Measurements from ENCODE around the gene KIAA0040. TPM values are rescaled to one million over a fixed set of nuclear protein-coding genes. Genes with fewer than 3 reads are reported as not detected.

The KIAA0040 gene
- total and polyA plus RNA-seq, 9 donors = 9.1 to 15.7 (median 14.0) TPM

DNA sequence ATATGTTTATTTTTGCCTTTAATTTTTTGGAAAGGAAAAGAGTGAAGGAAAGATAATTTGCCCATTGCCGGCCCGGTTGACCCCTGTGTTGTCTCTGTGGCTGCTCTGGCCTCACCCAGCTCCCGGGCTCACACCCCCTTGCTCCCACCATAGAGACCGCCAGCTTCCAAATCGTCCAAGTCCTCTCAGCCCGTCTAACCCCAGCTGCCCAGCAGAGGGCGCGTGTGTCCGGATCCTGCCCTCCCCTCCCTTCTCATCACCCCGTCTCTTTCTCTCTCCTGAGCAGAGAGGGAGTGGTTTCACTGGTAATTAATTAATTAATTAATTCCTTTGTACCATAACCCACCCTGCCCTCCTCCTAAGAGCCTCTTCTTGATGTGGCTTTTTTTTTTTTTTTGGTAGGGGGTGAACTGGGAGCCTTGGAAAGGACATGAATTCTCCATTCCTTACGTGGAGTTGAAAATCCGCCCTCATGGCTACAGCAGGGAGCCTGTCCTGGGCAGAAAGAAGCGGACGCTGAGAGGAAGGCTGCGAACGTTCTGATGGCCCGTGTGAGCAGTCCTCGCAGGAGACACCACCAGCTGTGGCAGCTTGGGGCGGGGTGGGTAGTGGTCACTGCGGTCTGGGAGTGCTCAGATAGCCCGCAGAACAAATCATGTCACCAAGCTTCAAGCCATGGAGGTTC lies 45.9 kb downstream of the KIAA0040 start:
- no peak overlapping the region for H3K4me3 ChIP-seq (ENCODE audit: low read length)
- H3K36me3 ChIP-seq (ENCODE audit: control insufficient read depth, insufficient read depth, low read length) = no peaks in the 10 kb centered on the region
- 23% methylated on average over 10 of the region's 21 CpGs for WGBS (ENCODE audit: insufficient coverage)
- peaks cover 3% of the 10 kb centered on the region for H3K4me1 ChIP-seq (ENCODE audit: control insufficient read depth, insufficient read depth, low read length)
- no peak overlapping the region for H3K27ac ChIP-seq (ENCODE audit: low read length)
- peaks cover 4% of the 10 kb centered on the region for H3K27me3 ChIP-seq (ENCODE audit: control insufficient read depth, insufficient read depth, low read length)
- no peaks in the 10 kb centered on the region for H3K9me3 ChIP-seq (replicated peaks; ENCODE audit: control insufficient read depth, low read depth, low read length)
- peak; percentile 63 for DNase-seq

- H3K27ac ChIP-seq (ENCODE audit: low read length) = no peak overlapping the region
- peaks cover 3% of the 10 kb centered on the region for H3K4me1 ChIP-seq (ENCODE audit: control insufficient read depth, insufficient read depth, low read length)
- no peak for DNase-seq
- WGBS (ENCODE audit: insufficient coverage) = no CpG with 5 or more reads among the region's 7 CpGs
- H3K4me3 ChIP-seq (ENCODE audit: low read length) = no peak overlapping the region
- no peaks in the 10 kb centered on the region for H3K9me3 ChIP-seq (replicated peaks; ENCODE audit: control insufficient read depth, low read depth, low read length)
- no peaks in the 10 kb centered on the region for H3K36me3 ChIP-seq (ENCODE audit: control insufficient read depth, insufficient read depth, low read length)
- peaks cover 4% of the 10 kb centered on the region for H3K27me3 ChIP-seq (ENCODE audit: control insufficient read depth, insufficient read depth, low read length)
Measured at GRCh38 chr1:175145899-175146528, 46.6 kb downstream of the KIAA0040 start.

GRCh38 chr1:175138579-175138978 lies 54.0 kb downstream of the KIAA0040 start:
- H3K4me1 ChIP-seq (ENCODE audit: control insufficient read depth, insufficient read depth, low read length) = no peaks in the 10 kb centered on the region
- H3K27ac ChIP-seq (ENCODE audit: low read length) = no peak overlapping the region
- H3K27me3 ChIP-seq (ENCODE audit: control insufficient read depth, insufficient read depth, low read length) = no peaks in the 10 kb centered on the region
- 67% methylated on average over 1 of the region's 2 CpGs for WGBS (ENCODE audit: insufficient coverage)
- no peaks in the 10 kb centered on the region for H3K36me3 ChIP-seq (ENCODE audit: control insufficient read depth, insufficient read depth, low read length)
- H3K4me3 ChIP-seq (ENCODE audit: low read length) = no peak overlapping the region
- DNase-seq = no peak
- no peaks in the 10 kb centered on the region for H3K9me3 ChIP-seq (replicated peaks; ENCODE audit: control insufficient read depth, low read depth, low read length)

DNA sequence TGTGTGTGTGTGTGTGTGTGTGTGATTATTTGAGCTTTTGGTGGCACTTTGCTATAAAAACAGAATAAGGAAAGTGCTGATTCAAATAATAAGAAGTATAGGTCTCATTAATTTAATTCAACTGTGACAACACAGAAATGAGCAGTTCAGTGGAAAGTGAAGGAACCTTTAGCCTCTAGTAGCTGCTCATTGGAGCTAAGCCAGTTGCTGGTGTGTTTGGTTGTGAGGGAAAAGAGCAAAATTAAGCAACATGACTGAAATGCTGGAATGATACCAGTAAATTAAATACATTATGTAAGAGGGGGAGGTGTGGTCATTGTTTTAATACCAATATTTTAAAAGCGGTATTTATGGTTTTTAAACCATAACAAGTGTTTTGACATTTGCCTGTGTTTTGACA lies 55.2 kb downstream of the KIAA0040 start:
- WGBS (ENCODE audit: insufficient coverage) = no CpG with 5 or more reads among the region's 1 CpG
- Histone ChIP-seq H3K4me1 (ENCODE audit: control insufficient read depth, insufficient read depth, low read length) (no peaks in the 10 kb centered on the region), H3K27ac (ENCODE audit: low read length) (no peak overlapping the region), H3K27me3 (ENCODE audit: control insufficient read depth, insufficient read depth, low read length) (no peaks in the 10 kb centered on the region), H3K9me3 (replicated peaks; ENCODE audit: control insufficient read depth, low read depth, low read length) (no peaks in the 10 kb centered on the region), H3K4me3 (ENCODE audit: low read length) (no peak overlapping the region), H3K36me3 (ENCODE audit: control insufficient read depth, insufficient read depth, low read length) (no peaks in the 10 kb centered on the region)
- DNase-seq = no peak

- WGBS (ENCODE audit: insufficient coverage) = 80% methylated on average over 1 of the region's 3 CpGs
- H3K36me3 ChIP-seq (ENCODE audit: control insufficient read depth, insufficient read depth, low read length) = no peaks in the 10 kb centered on the region
- H3K27me3 ChIP-seq (ENCODE audit: control insufficient read depth, insufficient read depth, low read length) = no peaks in the 10 kb centered on the region
- no peak for DNase-seq
- no peak overlapping the region for H3K4me3 ChIP-seq (ENCODE audit: low read length)
- no peaks in the 10 kb centered on the region for H3K9me3 ChIP-seq (replicated peaks; ENCODE audit: control insufficient read depth, low read depth, low read length)
- no peaks in the 10 kb centered on the region for H3K4me1 ChIP-seq (ENCODE audit: control insufficient read depth, insufficient read depth, low read length)
- H3K27ac ChIP-seq (ENCODE audit: low read length) = no peak overlapping the region
Measured at GRCh38 chr1:175136246-175136645, 56.3 kb downstream of the KIAA0040 start.

- Histone ChIP-seq H3K4me1 (ENCODE audit: control insufficient read depth, insufficient read depth, low read length) (peaks cover 6% of the 10 kb centered on the region), H3K27me3 (ENCODE audit: control insufficient read depth, insufficient read depth, low read length) (no peaks in the 10 kb centered on the region), H3K36me3 (ENCODE audit: control insufficient read depth, insufficient read depth, low read length) (no peaks in the 10 kb centered on the region), H3K27ac (ENCODE audit: low read length) (no peak overlapping the region), H3K4me3 (ENCODE audit: low read length) (no peak overlapping the region), H3K9me3 (replicated peaks; ENCODE audit: control insufficient read depth, low read depth, low read length) (no peaks in the 10 kb centered on the region)
- DNase-seq = no peak
- WGBS (ENCODE audit: insufficient coverage) = 87% methylated on average over 1 of the region's 1 CpG
Measured at GRCh38 chr1:175134500-175134899, 58.1 kb downstream of the KIAA0040 start.

GRCh38 chr1:175133673-175134435 lies 58.7 kb downstream of the KIAA0040 start:
- Histone ChIP-seq H3K27ac (ENCODE audit: low read length) (no peak overlapping the region), H3K27me3 (ENCODE audit: control insufficient read depth, insufficient read depth, low read length) (no peaks in the 10 kb centered on the region), H3K9me3 (replicated peaks; ENCODE audit: control insufficient read depth, low read depth, low read length) (no peaks in the 10 kb centered on the region), H3K4me3 (ENCODE audit: low read length) (no peak overlapping the region), H3K36me3 (ENCODE audit: control insufficient read depth, insufficient read depth, low read length) (no peaks in the 10 kb centered on the region), H3K4me1 (ENCODE audit: control insufficient read depth, insufficient read depth, low read length) (peaks cover 8% of the 10 kb centered on the region)
- WGBS (ENCODE audit: insufficient coverage) = 97% methylated on average over 3 of the region's 6 CpGs
- DNase-seq = no peak

DNA sequence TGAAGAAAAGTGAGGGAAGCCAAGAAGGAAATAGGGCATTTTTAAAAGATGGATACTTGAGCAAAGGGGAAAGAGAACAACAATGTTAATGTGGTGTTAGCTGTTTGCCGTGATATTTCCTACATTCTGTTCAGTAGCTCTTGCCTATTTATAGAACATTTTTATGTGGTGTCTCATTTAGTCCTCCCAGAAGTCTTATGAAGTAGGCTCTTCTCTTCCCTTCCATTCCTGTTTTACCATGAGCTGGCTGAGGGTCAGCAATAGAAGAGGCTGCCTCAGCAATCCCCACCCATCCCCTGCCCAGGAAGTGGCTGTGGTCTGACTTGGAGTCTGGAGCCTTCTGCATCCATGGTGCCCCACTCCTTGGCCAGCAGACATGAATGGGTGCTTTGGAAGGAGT lies 60.1 kb downstream of the KIAA0040 start:
- H3K4me1 ChIP-seq (ENCODE audit: control insufficient read depth, insufficient read depth, low read length) = peaks cover 11% of the 10 kb centered on the region
- no peaks in the 10 kb centered on the region for H3K36me3 ChIP-seq (ENCODE audit: control insufficient read depth, insufficient read depth, low read length)
- H3K27me3 ChIP-seq (ENCODE audit: control insufficient read depth, insufficient read depth, low read length) = no peaks in the 10 kb centered on the region
- no peak overlapping the region for H3K4me3 ChIP-seq (ENCODE audit: low read length)
- no CpG with 5 or more reads among the region's 1 CpG for WGBS (ENCODE audit: insufficient coverage)
- H3K9me3 ChIP-seq (replicated peaks; ENCODE audit: control insufficient read depth, low read depth, low read length) = no peaks in the 10 kb centered on the region
- H3K27ac ChIP-seq (ENCODE audit: low read length) = no peak overlapping the region
- DNase-seq = no peak

- WGBS (ENCODE audit: insufficient coverage) = no CpG with 5 or more reads among the region's 1 CpG
- H3K4me1 ChIP-seq (ENCODE audit: control insufficient read depth, insufficient read depth, low read length) = peaks cover 11% of the 10 kb centered on the region
Measured at GRCh38 chr1:175131095-175131494, 61.5 kb downstream of the KIAA0040 start.

DNA sequence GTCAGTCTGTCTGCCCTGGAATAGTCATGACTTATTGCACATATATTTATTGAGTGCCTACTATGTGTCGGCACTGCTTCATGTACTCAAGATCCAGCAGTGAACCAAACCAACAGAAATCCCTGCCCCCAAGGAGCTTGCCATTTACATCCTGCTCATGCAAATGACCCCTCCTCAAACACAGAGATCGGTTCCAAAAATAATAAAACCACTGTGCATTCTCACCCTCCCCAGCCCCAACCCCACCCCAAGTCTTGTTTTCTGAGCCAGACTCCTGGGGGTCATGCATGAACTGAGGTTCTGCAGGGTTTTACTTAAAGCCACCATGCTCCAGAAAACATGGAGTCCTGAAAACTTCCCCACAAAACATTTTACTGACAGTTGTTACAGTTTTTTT lies 61.9 kb downstream of the KIAA0040 start:
- Histone ChIP-seq H3K4me3 (ENCODE audit: low read length) (no peak overlapping the region), H3K27ac (ENCODE audit: low read length) (no peak overlapping the region), H3K4me1 (ENCODE audit: control insufficient read depth, insufficient read depth, low read length) (peaks cover 11% of the 10 kb centered on the region), H3K36me3 (ENCODE audit: control insufficient read depth, insufficient read depth, low read length) (no peaks in the 10 kb centered on the region), H3K9me3 (replicated peaks; ENCODE audit: control insufficient read depth, low read depth, low read length) (no peaks in the 10 kb centered on the region), H3K27me3 (ENCODE audit: control insufficient read depth, insufficient read depth, low read length) (no peaks in the 10 kb centered on the region)
- 43% methylated on average over 1 of the region's 2 CpGs for WGBS (ENCODE audit: insufficient coverage)
- DNase-seq = no peak

More at GRCh38 chr1:175131095-175131494, 61.5 kb downstream of the KIAA0040 start:
- Histone ChIP-seq H3K36me3 (ENCODE audit: control insufficient read depth, insufficient read depth, low read length) (no peaks in the 10 kb centered on the region), H3K27ac (ENCODE audit: low read length) (no peak overlapping the region), H3K9me3 (replicated peaks; ENCODE audit: control insufficient read depth, low read depth, low read length) (no peaks in the 10 kb centered on the region), H3K4me3 (ENCODE audit: low read length) (no peak overlapping the region), H3K27me3 (ENCODE audit: control insufficient read depth, insufficient read depth, low read length) (no peaks in the 10 kb centered on the region)
- DNase-seq = peak; percentile 54
